ENCODE data around the gene CLIC5. TPM values are rescaled to one million over a fixed set of nuclear protein-coding genes. Genes with fewer than 3 reads are reported as not detected.
A peak's percentile ranks its signal among the peaks of the same experiment; 100 is the strongest.

CLIC5 gene
- total RNA-seq, result 0.24 TPM

GRCh38 chr6:46015119-46015968 lies at the start of gene CLIC5:
Gene CLIC5 (minus strand): TSS chr6:46015860. CDS start chr6:46015542, 318 bp downstream.
- peak; percentile 31 for ATAC-seq

- no peak for ATAC-seq
These were observed 47.3 kb upstream of the CLIC5 start for GRCh38 chr6:46062991-46063390.

GRCh38 chr6:46062312-46062711 lies 46.7 kb upstream of the CLIC5 start:
- peak; percentile 44 for ATAC-seq

- ATAC-seq, result no peak
These were observed 45.8 kb upstream of the CLIC5 start for GRCh38 chr6:46061497-46061896.

GRCh38 chr6:46059608-46060007 lies 43.9 kb upstream of the CLIC5 start:
- ATAC-seq, result no peak

GRCh38 chr6:46058951-46059350 lies 43.3 kb upstream of the CLIC5 start:
- no peak for ATAC-seq

GRCh38 chr6:46057792-46058191 lies 42.1 kb upstream of the CLIC5 start:
- ATAC-seq, result no peak

GRCh38 chr6:46056906-46057529 lies 41.4 kb upstream of the CLIC5 start:
- ATAC-seq, result no peak

GRCh38 chr6:46054516-46054915 lies 38.9 kb upstream of the CLIC5 start:
- no peak for ATAC-seq

- ATAC-seq, result no peak
These were observed 37.6 kb upstream of the CLIC5 start for GRCh38 chr6:46053039-46053933.

GRCh38 chr6:46052479-46052878 lies 36.8 kb upstream of the CLIC5 start:
- ATAC-seq, result no peak

- ATAC-seq, result no peak
These were observed 36.3 kb upstream of the CLIC5 start for GRCh38 chr6:46051962-46052361.

GRCh38 chr6:46050845-46051405 lies 35.3 kb upstream of the CLIC5 start:
- no peak for ATAC-seq

GRCh38 chr6:46048646-46049297 lies 33.1 kb upstream of the CLIC5 start:
- ATAC-seq, result no peak

- ATAC-seq, result no peak
These were observed 31.0 kb upstream of the CLIC5 start for GRCh38 chr6:46046558-46047174.

- ATAC-seq, result peak; percentile 89
These were observed 29.4 kb upstream of the CLIC5 start for GRCh38 chr6:46044881-46045617.

GRCh38 chr6:46042355-46042999 lies 26.8 kb upstream of the CLIC5 start:
- ATAC-seq, result peak; percentile 39

- no peak for ATAC-seq
These were observed 24.6 kb upstream of the CLIC5 start for GRCh38 chr6:46040288-46040687.

GRCh38 chr6:46039646-46040045 lies 24.0 kb upstream of the CLIC5 start:
- ATAC-seq, result no peak

GRCh38 chr6:46036911-46037310 lies 21.3 kb upstream of the CLIC5 start:
- no peak for ATAC-seq
